NCI-H446 treated with DMSO at 0.1 percent for 48 hours (cell line): Measurements from ENCODE around the gene CDK3.

Experiments used
- DNase-seq: peaks from one replicate; lab custom pipeline; 2025; lab: John Stamatoyannopoulos, UW

CDK3 gene

DNA sequence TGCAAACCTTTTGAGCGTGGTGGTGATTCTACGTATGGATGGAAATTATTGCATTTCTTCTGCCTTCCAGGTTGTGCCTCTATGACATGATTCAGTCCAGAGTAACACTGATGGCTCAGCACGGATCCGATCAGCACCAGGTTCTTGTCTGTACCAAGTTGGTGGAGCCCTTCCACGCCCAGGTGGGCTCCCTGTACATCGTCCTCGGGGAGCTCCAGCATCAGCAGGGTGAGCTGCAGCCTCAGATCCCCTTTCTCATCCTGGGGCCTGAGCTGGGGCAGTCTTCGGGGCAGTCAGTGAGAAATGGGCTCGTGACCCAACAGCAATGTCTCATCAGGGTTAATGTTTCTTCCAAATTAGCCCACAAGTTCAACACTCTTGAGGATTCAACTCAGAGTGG, 9.3 kb upstream of the CDK3 start:
- DNase-seq, result no peak

DNA sequence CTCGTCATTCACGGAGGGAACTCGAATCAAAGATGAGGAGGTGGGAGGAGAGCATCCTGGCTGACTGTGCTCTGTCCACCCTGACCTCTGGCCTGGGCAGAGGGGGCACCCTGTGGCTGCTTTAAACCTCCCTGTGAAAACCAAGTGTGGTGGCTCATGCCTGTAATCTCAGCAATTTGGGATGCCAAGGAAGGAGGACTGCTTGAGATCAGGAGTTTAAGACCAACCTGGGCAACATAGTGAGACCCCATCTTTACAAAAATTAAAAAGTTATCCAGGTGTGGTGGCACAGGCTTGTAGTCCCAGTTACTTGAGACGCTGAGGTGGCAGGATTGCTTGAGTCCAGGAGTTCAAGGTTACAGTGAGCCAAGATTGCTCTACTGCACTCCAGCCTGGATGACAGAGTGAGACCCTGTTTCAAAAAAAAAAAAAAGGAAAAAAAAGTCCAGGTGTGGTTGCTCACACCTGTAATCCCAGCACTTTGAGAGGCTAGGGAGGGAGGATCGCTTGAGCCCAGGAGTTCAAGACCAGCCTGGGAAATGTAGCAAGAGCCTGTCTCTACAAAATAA, 5.8 kb upstream of the CDK3 start:
- DNase-seq, result no peak

DNA sequence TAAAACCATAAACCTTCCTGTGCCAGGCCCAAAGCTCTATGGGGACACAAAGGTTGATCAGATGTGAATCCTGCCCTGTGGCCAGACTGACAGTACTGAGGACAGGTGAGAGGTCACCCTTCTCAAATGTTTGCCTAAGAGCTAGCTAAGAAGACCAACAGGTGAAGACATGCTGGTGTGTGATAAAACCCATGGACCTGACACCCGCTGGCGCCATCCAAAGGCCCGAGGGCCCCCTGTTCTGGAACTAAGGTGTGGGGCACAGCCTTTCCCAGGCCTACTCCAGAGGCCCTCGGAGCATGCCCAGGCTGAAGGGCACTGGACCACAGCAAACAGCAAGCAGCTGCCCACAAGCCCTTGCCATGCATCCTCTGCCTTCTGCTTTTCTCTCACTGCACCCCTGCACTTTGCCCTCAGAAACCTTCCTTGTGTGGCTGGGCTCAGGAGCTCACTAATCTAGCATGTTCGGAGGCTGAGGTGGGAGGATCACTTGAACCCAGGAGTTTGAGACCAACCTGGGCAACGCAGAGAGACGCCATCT, 5.2 kb upstream of the CDK3 start:
- DNase-seq, result no peak

DNA sequence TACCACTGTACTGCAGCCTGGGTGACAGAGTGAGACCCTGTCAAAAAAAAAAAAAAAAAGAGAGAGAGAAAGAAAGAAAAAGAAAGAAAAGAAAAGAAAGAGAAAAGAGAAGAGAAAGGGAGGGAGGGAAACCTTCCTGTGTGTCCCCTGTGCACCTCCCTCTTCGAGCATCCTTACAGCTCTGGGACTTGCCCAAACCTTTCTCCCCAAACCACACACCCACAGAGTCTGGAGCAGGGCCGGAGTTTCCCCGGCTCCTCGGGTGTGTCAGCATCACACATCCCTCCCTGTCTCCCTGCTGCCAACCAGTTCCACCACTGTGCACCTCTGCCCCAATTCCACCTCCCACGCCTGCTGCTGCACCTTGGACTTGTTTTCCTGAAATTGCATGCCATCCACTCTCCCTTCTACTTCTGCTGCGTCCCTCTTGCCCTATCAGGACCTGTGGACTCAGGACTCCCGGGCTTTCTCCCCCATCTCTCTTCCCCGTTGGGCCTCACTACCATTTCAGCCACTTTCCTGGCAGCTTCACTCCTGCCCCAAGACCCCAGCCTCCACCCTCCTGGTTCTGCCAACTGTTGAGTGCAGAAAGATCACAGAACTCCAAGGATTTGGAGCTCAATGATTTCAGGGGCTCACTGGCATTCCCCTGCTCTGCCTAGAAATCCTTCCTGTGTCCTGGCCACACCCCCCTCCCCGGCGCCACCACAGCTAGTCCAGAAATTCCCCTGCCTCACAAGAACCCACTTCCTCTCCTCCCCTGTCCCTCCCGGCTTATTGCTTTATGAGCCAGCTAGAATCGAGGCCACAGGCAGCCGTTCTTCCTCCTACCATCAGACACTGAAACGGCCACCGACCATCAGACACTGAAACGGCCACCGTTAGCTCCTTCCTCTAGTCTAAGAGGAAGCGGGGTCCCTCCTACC, 3.7 kb upstream of the CDK3 start:
- DNase-seq, result no peak

DNA sequence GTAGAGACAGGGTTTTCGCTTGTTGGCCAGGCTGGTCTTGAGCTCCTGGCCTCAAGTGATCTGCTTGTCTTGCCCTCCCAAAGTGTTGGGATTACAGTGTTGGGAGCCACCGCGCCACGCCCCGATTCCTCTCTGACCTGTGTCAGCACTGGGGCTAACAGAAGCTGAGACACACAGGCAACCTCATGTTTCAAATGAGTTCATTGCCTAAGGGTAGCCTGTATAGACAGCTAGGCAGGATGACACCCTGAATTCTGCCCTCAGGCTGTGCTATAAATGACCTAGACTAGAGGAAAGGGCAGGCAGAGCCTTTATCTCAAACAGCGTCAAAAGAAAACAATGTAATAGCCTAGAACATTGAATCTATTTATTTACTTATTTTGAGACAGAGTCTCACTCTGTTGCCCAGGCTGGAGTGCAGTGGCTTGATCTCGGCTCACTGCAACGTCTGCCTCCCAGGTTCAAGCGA, 2.3 kb upstream of the CDK3 start:
- DNase-seq, result no peak

DNA sequence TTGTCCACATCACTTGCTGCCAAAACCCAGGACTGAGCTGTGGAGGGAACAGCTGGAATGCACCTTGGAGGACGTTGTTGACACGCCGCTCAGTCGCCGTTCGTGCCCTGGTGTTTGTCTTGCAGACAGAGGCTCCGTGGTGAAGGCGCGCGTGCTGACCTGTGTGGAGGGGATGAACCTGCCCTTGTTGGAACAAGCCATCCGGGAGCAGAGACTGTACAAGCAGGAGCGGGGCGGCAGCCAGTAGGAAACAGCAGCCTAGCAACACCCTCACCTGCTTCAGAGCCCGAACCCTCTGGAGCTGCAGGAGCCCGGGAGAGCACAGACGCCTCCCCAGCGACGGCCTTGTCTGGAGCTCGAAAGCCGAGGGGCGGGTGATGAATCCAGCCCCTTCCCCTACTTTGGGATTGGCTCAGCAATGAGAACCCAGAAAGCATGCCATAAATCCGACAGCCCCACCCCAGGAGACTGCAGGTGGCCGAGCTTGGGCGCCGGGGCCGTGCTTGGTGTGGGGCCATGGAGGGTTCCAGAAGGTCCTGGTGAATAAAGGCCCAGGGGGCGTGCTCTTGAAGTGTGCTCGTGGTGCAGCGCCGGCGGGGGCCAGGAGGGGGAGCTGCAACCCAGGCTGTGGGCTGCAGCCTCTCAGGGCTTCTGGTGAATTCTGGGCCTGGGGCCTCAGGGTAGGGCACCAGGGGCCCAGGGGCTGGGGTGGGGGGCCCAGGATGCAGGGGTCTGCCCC, 470 bp upstream of the CDK3 start:
- no peak for DNase-seq

DNA sequence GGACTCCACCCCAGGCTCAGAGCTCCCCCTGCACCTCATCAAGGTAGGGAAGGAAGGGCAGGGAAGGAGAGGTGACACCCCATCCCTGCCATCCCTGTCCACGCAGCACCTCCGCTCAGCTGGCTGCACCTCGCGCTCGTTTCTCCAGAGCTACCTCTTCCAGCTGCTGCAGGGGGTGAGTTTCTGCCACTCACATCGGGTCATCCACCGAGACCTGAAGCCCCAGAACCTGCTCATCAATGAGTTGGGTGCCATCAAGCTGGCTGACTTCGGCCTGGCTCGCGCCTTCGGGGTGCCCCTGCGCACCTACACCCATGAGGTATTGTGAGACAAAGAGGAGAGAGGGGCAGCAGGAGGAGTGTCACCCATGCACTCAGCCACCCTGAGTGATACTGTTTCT, 1.4 kb downstream of the CDK3 start:
- no peak for DNase-seq

DNA sequence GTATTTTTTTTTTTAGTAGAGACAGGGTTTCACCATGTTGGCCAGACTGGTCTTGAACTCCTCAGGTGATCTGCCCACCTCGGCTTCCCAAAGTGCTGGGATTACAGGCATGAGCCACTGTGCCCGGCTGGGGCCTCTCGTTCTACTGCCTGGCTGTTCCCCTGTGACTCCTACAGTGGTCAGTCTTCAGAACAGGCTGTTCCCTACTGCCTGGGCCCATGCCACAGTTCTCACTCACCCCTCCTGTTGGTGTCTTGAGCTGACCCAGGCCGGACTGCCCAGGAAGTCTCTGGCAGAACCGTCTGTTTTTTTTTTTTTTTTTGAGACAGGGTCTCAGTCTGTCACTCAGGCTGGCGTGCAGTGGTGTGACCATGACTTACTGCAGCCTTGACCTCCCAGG, 3.3 kb downstream of the CDK3 start:
- no peak for DNase-seq

DNA sequence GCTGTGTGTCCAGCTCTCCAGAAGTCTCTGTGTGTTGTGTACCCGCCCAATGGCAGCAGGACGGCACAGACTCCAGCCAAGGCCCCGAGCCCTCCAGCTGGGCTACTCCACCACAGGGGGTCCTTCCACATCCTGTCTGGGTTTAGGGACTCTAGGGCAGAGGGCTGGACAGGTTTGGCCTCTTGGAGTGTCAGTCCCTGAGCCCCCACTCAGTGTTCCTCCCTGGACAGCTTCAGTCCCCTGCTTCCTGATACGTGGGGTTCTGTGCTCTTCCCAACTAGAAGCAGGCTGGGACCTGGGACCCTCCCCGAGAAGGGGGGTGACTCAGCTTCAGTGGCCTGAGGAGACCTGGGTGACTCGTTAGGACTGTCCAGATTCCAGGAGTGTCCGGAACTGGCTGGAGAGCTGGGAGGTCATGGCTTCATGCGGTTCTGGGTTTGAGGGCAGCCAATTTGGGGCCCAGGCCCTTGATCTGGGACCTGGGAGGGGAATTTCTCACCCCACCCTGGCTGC, 4.2 kb downstream of the CDK3 start:
- no peak for DNase-seq

DNA sequence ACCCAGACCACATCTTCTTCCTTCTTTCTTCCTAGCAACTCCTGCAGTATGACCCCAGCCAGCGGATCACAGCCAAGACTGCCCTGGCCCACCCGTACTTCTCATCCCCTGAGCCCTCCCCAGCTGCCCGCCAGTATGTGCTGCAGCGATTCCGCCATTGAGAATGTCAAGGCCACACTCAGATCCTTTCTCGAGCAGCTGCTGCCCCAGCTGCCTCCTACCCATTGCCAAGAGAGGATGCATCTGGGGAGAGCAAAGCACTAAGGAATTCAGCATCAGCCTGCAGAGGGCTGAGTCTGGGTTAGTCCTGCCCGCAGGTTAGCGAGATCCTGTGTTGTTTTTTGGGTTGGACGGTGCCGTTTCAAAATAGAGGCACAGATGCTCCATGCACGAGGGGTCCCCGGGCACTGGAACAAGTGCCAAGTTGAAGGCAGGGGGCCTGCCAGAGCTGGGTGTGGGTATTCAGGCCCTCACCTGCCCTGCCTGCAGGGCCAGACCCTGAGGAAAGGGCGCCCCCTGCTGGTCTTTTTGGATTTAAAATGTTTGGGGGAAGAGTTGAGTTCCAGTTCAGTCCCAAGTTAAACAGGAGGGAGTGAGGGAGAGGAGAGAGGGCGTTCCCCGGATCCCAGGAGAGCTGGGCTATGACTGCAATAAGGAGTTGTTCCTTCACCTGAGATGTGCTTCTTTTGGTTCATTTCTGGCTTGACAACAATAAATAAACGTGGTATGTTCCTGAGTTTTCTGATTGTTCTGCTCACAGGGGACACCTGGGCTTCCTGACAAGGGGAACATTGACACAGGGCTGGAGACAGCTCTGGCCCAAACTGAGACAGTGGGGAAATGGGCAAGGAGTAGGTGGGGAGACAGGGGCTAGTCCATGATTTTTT, 4.9 kb downstream of the CDK3 start:
- DNase-seq, result peak; percentile 34

DNA sequence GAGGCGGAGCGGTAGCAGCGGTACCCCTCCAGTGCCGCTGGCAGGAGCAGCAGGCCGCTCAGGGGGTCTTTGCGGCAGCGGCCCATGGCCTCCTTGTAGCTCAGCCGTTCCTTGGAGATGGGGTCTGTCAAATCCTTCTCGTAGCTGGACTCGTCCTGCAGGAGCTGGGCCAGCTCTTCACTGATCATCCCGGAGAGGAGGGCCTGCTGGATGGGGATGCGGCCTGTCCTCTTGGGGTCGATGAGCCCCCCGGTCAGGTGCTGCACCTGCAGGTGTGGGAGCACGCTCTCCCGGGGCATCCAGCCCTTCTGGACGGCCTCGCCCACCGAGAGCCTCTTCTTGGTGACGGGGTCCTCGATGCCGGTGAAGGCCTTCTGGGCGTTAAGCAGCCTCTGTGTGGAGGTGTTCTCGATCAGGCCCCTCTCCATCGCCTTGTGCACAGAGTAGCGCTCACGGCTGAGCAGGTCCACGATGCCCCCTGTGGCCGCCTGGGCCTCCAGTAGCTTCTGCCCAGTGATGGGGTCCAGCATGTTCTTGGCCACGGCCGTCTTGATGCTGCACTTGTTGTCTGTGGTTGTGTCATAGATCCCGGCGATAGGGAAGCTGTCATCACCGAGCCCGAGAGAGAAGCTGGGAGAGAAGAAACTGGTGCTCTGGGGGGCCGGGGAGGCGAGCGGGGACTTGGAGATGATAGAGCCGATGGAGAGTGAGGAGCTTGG, 6.6 kb downstream of the CDK3 start:
- no peak for DNase-seq

DNA sequence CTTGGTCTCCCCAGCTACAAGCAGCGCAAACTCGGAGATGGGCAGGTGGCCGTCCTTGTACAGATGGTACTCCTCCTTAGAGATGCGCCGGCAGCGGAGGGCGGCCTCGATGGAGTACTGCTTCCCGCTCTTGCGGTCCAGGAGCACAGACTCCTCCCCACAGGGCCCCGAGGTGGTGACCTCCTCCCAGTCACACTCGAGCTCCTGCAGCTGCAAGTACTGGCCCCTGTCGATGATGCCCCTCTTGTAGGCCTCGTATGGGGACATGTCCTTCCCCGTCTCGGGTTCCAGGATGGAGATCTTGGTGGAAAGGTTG, 7.2 kb downstream of the CDK3 start:
- no peak for DNase-seq

DNA sequence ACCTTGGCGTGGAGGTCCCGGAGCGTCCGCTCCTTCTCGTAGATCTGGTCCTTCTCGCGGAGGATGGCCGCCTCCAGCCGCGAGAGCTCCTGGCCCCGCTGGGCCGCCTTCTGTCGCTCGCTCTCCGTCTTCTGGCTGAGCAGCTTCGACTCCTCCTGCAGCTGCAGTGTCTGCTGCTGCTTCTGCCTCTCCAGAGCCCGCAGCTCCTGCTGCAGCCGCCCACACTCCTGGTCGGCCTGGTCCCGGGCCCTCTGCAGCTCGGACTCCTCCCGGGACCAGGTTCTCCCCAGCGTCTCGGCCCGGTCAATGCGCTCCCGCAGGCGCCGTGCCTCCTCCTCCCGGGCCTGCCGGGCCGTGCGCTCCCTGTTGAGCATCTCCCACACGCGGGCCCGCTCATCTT, 7.6 kb downstream of the CDK3 start:
- no peak for DNase-seq

DNA sequence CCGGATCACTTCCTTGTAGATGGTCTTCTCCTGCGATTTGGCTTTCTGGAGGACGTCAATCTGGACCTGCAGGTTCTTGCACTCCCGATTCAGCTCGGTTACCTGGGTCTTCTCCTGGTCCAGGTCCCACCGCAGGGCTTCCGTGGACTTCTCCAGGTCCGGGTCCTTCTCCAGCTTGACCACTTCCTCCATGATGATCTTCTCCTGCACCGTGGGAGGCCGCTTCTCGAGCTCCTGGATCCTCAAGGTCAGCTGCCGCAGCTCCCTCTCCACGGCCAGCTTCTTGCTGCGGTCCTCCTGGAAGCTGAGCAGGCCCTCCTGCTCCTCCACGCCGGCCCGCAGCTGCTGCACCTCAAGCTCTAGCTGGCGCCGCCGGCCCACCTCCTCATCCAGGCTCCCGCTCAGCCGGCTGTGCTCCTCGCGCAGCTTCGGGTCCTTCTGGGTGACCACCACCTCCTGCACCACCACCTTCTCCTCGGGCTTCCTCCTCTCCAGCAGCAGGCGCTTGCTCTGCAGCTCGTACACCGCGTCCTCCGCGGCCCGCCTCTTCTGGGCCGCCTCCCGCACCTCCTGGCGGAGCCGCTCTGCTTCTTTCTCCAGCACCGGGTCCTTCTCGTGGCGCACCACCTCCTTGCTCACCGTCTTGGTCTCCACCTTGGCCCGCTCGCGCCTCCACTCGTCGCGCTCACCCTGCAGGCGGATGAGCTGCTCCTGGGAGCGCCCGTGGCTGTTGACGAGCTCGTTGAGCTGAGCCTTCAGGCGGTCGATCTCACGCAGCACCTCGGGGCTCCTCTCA, 8.2 kb downstream of the CDK3 start:
- DNase-seq, result no peak

DNA sequence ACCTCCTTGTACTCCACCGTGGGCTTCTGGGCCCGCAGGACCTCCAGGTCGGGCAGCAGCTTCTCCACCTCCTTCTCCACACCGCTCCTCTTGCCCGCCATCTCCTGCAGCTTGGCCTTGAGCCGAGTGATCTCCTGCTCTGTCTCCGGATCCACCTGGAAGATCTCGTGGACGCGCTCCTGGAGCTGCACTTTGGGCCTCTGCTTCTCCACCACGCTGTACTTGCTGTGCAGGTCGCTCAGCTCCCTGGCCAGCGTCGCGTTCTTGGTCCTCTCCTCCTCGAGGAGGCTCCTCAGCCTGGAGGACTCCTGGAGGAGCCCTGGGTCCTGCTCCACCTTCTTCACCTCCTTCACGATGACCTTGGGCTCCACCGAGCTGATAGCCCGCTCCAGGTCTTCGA, 8.8 kb downstream of the CDK3 start:
- DNase-seq, result no peak

DNA sequence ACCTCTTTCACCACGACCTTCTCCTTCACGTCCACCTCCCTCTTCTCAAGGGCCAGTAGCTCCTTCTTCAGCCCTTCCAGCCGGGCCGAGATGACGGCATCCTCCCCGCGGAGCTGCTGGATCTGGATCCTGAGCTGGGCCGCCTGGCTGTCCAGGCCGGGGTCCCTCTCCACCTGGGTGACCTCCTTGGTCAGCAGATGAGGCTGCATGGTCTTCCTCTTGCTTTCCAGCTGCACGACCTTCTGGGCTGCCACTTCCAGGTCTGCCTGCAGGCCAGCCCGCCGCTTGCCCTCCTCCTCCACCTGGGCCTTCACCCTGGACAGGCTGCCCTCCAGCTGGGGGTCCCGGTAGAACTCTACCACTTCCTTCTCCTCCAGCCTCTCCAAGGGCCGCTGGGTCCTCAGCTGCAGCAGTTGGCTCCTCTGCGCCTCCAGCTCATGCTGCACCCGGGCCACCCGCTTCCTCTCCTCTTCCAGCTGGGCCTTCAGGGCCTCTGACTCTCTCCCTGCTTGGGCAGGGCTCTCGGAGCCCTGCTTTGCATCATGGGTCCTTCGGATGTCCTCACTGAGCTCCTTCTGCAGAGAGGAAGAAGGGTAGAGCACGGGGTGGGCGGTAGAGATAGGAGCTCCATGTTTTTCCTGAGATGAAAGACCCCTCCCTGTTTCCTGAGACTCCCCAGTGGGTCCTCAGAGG, 9.5 kb downstream of the CDK3 start:
- DNase-seq, result no peak

DNA sequence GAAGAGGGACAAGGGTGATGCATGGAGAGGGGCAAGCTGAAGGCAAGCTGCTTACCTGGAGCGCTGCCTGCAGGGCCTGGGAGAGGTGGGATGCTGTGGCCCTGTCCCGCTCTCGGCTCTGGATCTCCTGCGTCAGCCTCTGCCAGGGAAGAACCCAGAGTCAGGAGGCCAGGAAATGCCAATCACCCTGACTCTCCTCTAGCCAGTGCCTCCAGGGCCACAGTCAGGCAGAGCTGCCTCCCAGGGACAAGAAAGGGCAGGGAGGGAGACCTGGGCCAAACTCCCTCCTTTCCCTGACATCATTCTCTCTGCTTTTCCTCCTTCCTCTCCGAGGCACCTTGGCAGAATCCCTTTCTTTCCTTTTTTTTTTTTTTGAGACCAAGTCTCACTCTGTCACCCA, 11.3 kb downstream of the CDK3 start:
- no peak for DNase-seq

DNA sequence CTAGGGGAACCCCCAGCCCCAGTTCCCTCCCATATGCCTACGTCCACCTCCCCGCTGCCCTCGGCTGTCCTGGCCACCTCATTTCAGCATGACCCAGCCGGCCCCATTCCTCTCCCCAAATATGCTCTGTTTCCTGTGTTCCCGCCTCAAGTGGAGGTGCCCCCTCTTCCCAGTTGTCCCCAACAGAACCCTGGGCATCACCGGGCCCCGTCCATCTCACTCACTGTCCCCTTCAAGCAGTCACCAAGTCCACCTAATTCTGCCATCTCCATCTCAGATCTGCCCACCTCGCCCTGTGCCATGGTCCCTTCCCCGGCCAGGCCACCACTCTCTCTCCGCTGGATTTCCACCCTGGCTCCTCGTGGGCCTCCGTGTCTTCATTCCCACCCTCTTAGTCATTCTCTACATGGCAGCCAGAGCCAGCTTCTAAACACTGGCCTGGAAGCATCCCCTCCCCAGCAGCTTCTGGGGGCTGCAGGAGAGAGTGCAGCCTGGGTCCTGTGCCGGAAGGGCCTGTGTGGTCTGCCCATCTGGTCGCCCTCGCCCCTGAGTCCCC, 12.8 kb downstream of the CDK3 start:
- no peak for DNase-seq
